ENCODE measurements around the gene NISCH.

Gene NISCH

GRCh38 chr3:52455283-52456168 is at the start of gene NISCH:
Gene NISCH, plus strand, starts transcription at chr3:52455604. Its CDS starts 38 bp downstream, at chr3:52455642.
- H3K4me3 ChIP-seq (ENCODE audit: low read length): peak within 1 kb of the TSS; percentile 89
- no peak for DNase-seq (ENCODE audit: low read depth)
- TF ChIP-seq CTCF (conservative IDR thresholded peaks at IDR 0.05; ENCODE audit: low read depth, low read length): no peak

- DNase-seq (ENCODE audit: low read depth): no peak
- H3K4me3 ChIP-seq (ENCODE audit: low read length): no peak overlapping the region
- no peak for TF ChIP-seq CTCF (conservative IDR thresholded peaks at IDR 0.05; ENCODE audit: low read depth, low read length)
These were observed 49.2 kb upstream of the NISCH start for GRCh38 chr3:52406231-52406661.

- no peak for DNase-seq (ENCODE audit: low read depth)
- H3K4me3 ChIP-seq (ENCODE audit: low read length): no peak overlapping the region
- no peak for TF ChIP-seq CTCF (conservative IDR thresholded peaks at IDR 0.05; ENCODE audit: low read depth, low read length)
These were observed 48.5 kb upstream of the NISCH start for GRCh38 chr3:52406791-52407510.

- H3K4me3 ChIP-seq (ENCODE audit: low read length): no peak overlapping the region
- no peak for TF ChIP-seq CTCF (conservative IDR thresholded peaks at IDR 0.05; ENCODE audit: low read depth, low read length)
- no peak for DNase-seq (ENCODE audit: low read depth)
These were observed 47.6 kb upstream of the NISCH start for GRCh38 chr3:52407779-52408178.

- TF ChIP-seq CTCF (conservative IDR thresholded peaks at IDR 0.05; ENCODE audit: low read depth, low read length): no peak
- DNase-seq (ENCODE audit: low read depth): no peak
- peak overlapping the region; percentile 94 for H3K4me3 ChIP-seq (ENCODE audit: low read length)
These were observed 46.9 kb upstream of the NISCH start for GRCh38 chr3:52408466-52408865.

- TF ChIP-seq CTCF (conservative IDR thresholded peaks at IDR 0.05; ENCODE audit: low read depth, low read length): no peak
- DNase-seq (ENCODE audit: low read depth): no peak
These were observed 39.6 kb upstream of the NISCH start for GRCh38 chr3:52415800-52416199.

More at GRCh38 chr3:52415800-52416199, 39.6 kb upstream of the NISCH start:
- no peak overlapping the region for H3K4me3 ChIP-seq (ENCODE audit: low read length)
